B cell (primary cell): ENCODE measurements around the gene BHLHE23. TPM values are rescaled to one million over a fixed set of nuclear protein-coding genes. Genes with fewer than 3 reads are reported as not detected.

Source experiments
- ATAC-seq: fragments of 200-7000 bp; cut with Tn5 transposase; one replicate; pipeline ENCODE4 v1.10.0; 2021; ENCODE audit warnings: low read depth, mild to moderate bottlenecking, moderate number of reproducible peaks, moderate library complexity
- CTCF ChIA-PET: fragments of 350-600 bp; sonication (Branson Sonifier 250); formaldehyde crosslinking; loops from one replicate; lab custom pipeline; 2021; ENCODE audit warnings: antibody characterized with exemption, inconsistent platforms; lab: Charles Lee
- POLR2A ChIA-PET: fragments of 350-600 bp; sonication (Branson Sonifier 250); formaldehyde crosslinking; loops from one replicate; lab custom pipeline; 2021; ENCODE audit warnings: antibody characterized with exemption; lab: Charles Lee
- DNase-seq: peaks from one replicate; pipeline ENCODE4 v3.0.0; 2013
- H2AFZ ChIP-seq: 2 replicates; pipeline ENCODE4 v1.6.1; 2012; ENCODE audit warnings: mild to moderate bottlenecking, low read depth, low read length; ENCODE audit not compliant: insufficient read depth, poor library complexity, severe bottlenecking
- H3K27ac ChIP-seq, 2 donors: 1 replicate in 1 of 2; 2 replicates in 1 of 2; pipeline ENCODE4 v1.5.1; 2012 to 2013; ENCODE audit warnings: low read length in 2 of 2, mild to moderate bottlenecking in 2 of 2, moderate library complexity in 1 of 2
- H3K27me3 ChIP-seq, 4 experiments: fragments of 200-600 bp in 1 of 4; sonication (generic) in 1 of 4; replicated peaks in 1 of 4; 1 replicate in 2 of 4; 2 replicates in 2 of 4; pipeline versions ENCODE4 v1.6.1 to v1.7.0; 2013 to 2016; ENCODE audit warnings: low read length in 3 of 4, mild to moderate bottlenecking in 2 of 4, mixed read lengths in 1 of 4, moderate library complexity in 1 of 4; ENCODE audit not compliant: insufficient read depth in 4 of 4, control insufficient read depth in 3 of 4; ENCODE audit errors: control extremely low read depth in 1 of 4
- H3K36me3 ChIP-seq, 2 experiments: replicated peaks in 1 of 2; 1 replicate in 1 of 2; 2 replicates in 1 of 2; pipeline versions ENCODE4 v1.6.1 to v1.7.1; 2013; ENCODE audit warnings: low read length in 1 of 2; ENCODE audit not compliant: insufficient read depth in 2 of 2, control insufficient read depth in 1 of 2; ENCODE audit errors: control extremely low read depth in 1 of 2, extremely low read depth in 1 of 2
- H3K4me1 ChIP-seq, 2 donors: fragments of 200-600 bp in 1 of 2; sonication (generic) in 1 of 2; 1 replicate in 1 of 2; 2 replicates in 1 of 2; pipeline versions ENCODE4 v1.5.1 to v1.6.1; 2013 to 2017; ENCODE audit warnings: low read length in 2 of 2; ENCODE audit not compliant: control insufficient read depth in 2 of 2, insufficient read depth in 2 of 2
- H3K4me2 ChIP-seq: replicated peaks from 2 replicates; pipeline ENCODE3; 2012; ENCODE audit warnings: mild to moderate bottlenecking, low read depth, low read length; ENCODE audit not compliant: poor library complexity, severe bottlenecking
- H3K4me3 ChIP-seq, 5 experiments: fragments of 200-600 bp in 1 of 5; sonication (generic) in 1 of 5; 1 replicate in 3 of 5; 2 replicates in 2 of 5; pipeline versions ENCODE4 v1.5.1 to v1.7.0; 2011 to 2016; ENCODE audit warnings: low read length in 4 of 5, mild to moderate bottlenecking in 4 of 5, low read depth in 2 of 5, control low read depth in 1 of 5, moderate library complexity in 1 of 5; ENCODE audit not compliant: insufficient read depth in 1 of 5; ENCODE audit errors: control extremely low read depth in 1 of 5, extremely low read depth in 1 of 5
- H3K79me2 ChIP-seq: fragments of 200-600 bp; sonication (generic); one replicate; pipeline ENCODE4 v1.6.0; 2016; ENCODE audit warnings: low read length; ENCODE audit not compliant: control insufficient read depth, insufficient read depth
- H3K9ac ChIP-seq: fragments of 200-600 bp; sonication (generic); 2 replicates; pipeline ENCODE4 v1.6.1; 2017; ENCODE audit warnings: mild to moderate bottlenecking, low read length, moderate library complexity
- H3K9me3 ChIP-seq, 3 donors: one replicate each; pipeline versions ENCODE4 v1.6.1 to v1.7.1; 2013; ENCODE audit warnings: low read length in 2 of 3; ENCODE audit not compliant: control insufficient read depth in 2 of 3, insufficient read depth in 1 of 3; ENCODE audit errors: control extremely low read depth in 1 of 3
- H4K20me1 ChIP-seq: 2 replicates; pipeline ENCODE4 v1.6.0; 2012; ENCODE audit warnings: mild to moderate bottlenecking, low read length; ENCODE audit not compliant: insufficient read depth, control insufficient read depth, poor library complexity, severe bottlenecking
- H3K27ac Mint-ChIP-seq: one replicate; pipeline ENCODE4 v1.8.0; 2021; ENCODE audit warnings: mixed read lengths
- H3K27me3 Mint-ChIP-seq: one replicate; pipeline ENCODE4 v1.8.0; 2021; ENCODE audit warnings: mixed read lengths
- H3K4me1 Mint-ChIP-seq: one replicate; pipeline ENCODE4 v1.8.0; 2021; ENCODE audit warnings: mixed read lengths
- H3K4me3 Mint-ChIP-seq: one replicate; pipeline ENCODE4 v1.8.0; 2021; ENCODE audit warnings: mixed read lengths
- H3K9me3 Mint-ChIP-seq: one replicate; pipeline ENCODE4 v1.8.0; 2022; ENCODE audit warnings: mixed read lengths; ENCODE audit not compliant: insufficient read depth
- EZH2 ChIP-seq: IDR thresholded peaks from 2 replicates; pipeline ENCODE4 v1.6.1; 2012; ENCODE audit warnings: borderline replicate concordance, low read depth, mild to moderate bottlenecking, moderate library complexity, low read length; ENCODE audit not compliant: insufficient read depth, poor library complexity, severe bottlenecking
- WGBS: methylation state at CpG from one replicate; pipeline ENCODE4 v1.1.5; 2013; ENCODE audit warnings: missing lambda C conversion rate; ENCODE audit not compliant: insufficient coverage; 5-methylcytosine and 5-hydroxymethylcytosine counted together
- intact Hi-C: fragments of 100-400 bp; cut with micrococcal nuclease; formaldehyde crosslinking; loops from one replicate; pipeline ENCODE4 v1.10.0; 2022
- polyA plus RNA-seq: library from polyadenylated mRNA; depleted of rRNA; stranded (reverse); fragments of >200 nt; gene quantifications from 2 replicates; pipeline ENCODE4 v1.2.3, GENCODE V29; 2012
- total RNA-seq, 2 donors: library from RNA; stranded (reverse); fragments of 120-200 nt in 1 of 2; gene quantifications; 1 replicate in 1 of 2; 2 replicates in 1 of 2; pipeline versions ENCODE4 v1.2.3 to v1.2.4, GENCODE V29; 2013 to 2022
- TF ChIP-seq, protein P1 (sequence below): fragments of 200-600 bp; IDR thresholded peaks from one replicate; pipeline ENCODE4 v1.8.0; 2022; ENCODE audit warnings: antibody characterized with exemption, mild to moderate bottlenecking

BHLHE23 gene
- total and polyA plus RNA-seq, 2 donors (not counting 1 experiment from before 2014, with no cell fraction given) = not detected

DNA sequence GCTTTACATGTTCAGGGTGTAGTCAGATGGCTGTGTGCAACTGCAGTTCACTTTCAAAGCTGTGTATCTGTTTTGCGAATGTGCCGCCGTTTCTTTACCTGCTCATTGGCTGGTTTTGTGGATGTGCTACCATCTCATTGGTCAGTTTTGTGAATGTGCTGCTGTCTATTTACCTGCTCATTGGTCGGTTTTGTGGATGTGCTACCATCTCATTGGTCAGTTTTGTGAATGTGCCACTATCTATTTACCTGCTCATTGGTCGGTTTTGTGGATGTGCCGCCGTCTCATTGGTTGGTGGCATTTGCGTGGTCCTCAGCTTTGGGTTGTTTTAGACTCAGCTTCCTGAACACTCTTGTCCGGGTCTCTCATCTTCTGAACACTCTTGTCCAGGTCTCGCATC lies 40.5 kb upstream of the BHLHE23 start:
- ATAC-seq = no peak
- H3K27me3 Mint-ChIP-seq = peaks cover 10% of the 10 kb centered on the region

GRCh38 chr20:63046841-63047240 lies 40.1 kb upstream of the BHLHE23 start:
- Histone ChIP-seq H3K4me2 (no peak overlapping the region), H3K9ac (no peak overlapping the region), H3K4me1 (no peaks in the 10 kb centered on the region), H4K20me1 (no peaks in the 10 kb centered on the region), H3K79me2 (no peaks in the 10 kb centered on the region), H3K36me3 (no peaks in the 10 kb centered on the region), H3K4me3 (no peak overlapping the region), H3K27me3 (peaks cover 0 to 6% (median under 1%) of the 10 kb centered on the region in 4 experiments), H3K9me3 (peaks cover 0 to 24% (median 0%) of the 10 kb centered on the region in 3 donors), H3K27ac (no peak overlapping the region), H2AFZ (no peak overlapping the region)
- DNase-seq (no peak), ATAC-seq (no peak)
- no peak overlapping the region for H3K27ac Mint-ChIP-seq
- no peaks in the 10 kb centered on the region for H3K9me3 Mint-ChIP-seq
- POLR2A ChIA-PET = no interaction called here
- no peak for TF ChIP-seq EZH2
- TF ChIP-seq, protein P1, sequence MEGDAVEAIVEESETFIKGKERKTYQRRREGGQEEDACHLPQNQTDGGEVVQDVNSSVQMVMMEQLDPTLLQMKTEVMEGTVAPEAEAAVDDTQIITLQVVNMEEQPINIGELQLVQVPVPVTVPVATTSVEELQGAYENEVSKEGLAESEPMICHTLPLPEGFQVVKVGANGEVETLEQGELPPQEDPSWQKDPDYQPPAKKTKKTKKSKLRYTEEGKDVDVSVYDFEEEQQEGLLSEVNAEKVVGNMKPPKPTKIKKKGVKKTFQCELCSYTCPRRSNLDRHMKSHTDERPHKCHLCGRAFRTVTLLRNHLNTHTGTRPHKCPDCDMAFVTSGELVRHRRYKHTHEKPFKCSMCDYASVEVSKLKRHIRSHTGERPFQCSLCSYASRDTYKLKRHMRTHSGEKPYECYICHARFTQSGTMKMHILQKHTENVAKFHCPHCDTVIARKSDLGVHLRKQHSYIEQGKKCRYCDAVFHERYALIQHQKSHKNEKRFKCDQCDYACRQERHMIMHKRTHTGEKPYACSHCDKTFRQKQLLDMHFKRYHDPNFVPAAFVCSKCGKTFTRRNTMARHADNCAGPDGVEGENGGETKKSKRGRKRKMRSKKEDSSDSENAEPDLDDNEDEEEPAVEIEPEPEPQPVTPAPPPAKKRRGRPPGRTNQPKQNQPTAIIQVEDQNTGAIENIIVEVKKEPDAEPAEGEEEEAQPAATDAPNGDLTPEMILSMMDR = no peak
- H3K4me1 Mint-ChIP-seq = no peaks in the 10 kb centered on the region
- intact Hi-C loops = no loop called here
- H3K27me3 Mint-ChIP-seq = peaks cover 15% of the 10 kb centered on the region
- no peak overlapping the region for H3K4me3 Mint-ChIP-seq
- CTCF ChIA-PET = no interaction called here
- WGBS = 88% methylated on average over 8 of the region's 9 CpGs

More for the DNA sequence above, 40.5 kb upstream of the BHLHE23 start:
- H3K9me3 Mint-ChIP-seq = no peaks in the 10 kb centered on the region
- no peak overlapping the region for H3K4me3 Mint-ChIP-seq
- H3K27ac Mint-ChIP-seq = no peak overlapping the region
- TF ChIP-seq, protein P1 = no peak
- no peak for TF ChIP-seq EZH2
- Histone ChIP-seq H3K79me2 (no peaks in the 10 kb centered on the region), H3K27me3 (peaks cover 0 to 5% (median 0%) of the 10 kb centered on the region in 4 experiments), H3K36me3 (no peaks in the 10 kb centered on the region), H3K27ac (no peak overlapping the region), H3K9me3 (peaks cover 0 to 24% (median 0%) of the 10 kb centered on the region in 3 donors), H3K4me3 (no peak overlapping the region), H3K4me1 (no peaks in the 10 kb centered on the region), H3K9ac (no peak overlapping the region), H4K20me1 (no peaks in the 10 kb centered on the region), H2AFZ (no peak overlapping the region), H3K4me2 (no peak overlapping the region)
- intact Hi-C loops = no loop called here
- no peak for DNase-seq
- CTCF ChIA-PET = no interaction called here
- no peaks in the 10 kb centered on the region for H3K4me1 Mint-ChIP-seq
- WGBS = 96% methylated on average over 9 of the region's 10 CpGs
- POLR2A ChIA-PET = no interaction called here
